ENCODE data around the gene ZNF451. TPM values are rescaled to one million over a fixed set of nuclear protein-coding genes. Genes with fewer than 3 reads are reported as not detected.

The ZNF451 gene
- total and polyA plus RNA-seq, 2 donors (not counting 1 experiment from before 2014, with no cell fraction given): 25.9 to 86.3 TPM

DNA sequence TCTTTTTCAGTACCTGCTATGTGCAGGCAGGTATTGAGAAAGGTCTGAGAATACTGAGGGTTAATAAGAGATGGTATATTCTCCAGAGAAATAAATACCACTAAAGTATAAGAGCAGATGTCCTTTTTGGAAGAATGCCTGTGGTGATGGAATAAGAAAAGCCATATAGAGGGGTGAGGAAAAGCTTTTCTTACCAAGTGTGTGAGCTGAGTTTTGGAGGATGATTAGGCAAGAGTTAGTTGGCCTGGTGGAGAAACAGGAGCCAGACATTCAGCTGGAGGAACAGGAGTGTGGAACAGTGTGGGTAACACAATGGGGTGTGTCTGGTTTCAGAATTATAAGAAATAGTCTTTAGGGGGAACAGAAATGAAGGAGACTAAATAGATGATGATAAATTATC, 19.9 kb downstream of the ZNF451 start:
- Histone ChIP-seq H3K9ac (ENCODE audit: low read length) (no peak overlapping the region), H3K9me3 (ENCODE audit: control extremely low read depth in 1 of 3, control insufficient read depth in 2 of 3, insufficient read depth in 1 of 3, low read length in 2 of 3) (no peaks in the 10 kb centered on the region), H3K27ac (ENCODE audit: low read length in 2 of 2) (no peak overlapping the region), H3K27me3 (replicated peaks in 1 of 4; ENCODE audit: control extremely low read depth in 1 of 4, control insufficient read depth in 3 of 4, insufficient read depth in 4 of 4, low read length in 3 of 4) (no peaks in the 10 kb centered on the region), H3K4me2 (replicated peaks; ENCODE audit: low read depth, low read length, poor library complexity, severe bottlenecking) (no peak overlapping the region), H3K4me3 (ENCODE audit: control extremely low read depth in 1 of 5, extremely low read depth in 1 of 5, insufficient read depth in 1 of 5, low read depth in 2 of 5, low read length in 4 of 5) (no peak overlapping the region), H2AFZ (ENCODE audit: insufficient read depth, low read depth, low read length, poor library complexity, severe bottlenecking) (no peak overlapping the region), H3K4me1 (ENCODE audit: control insufficient read depth in 2 of 2, insufficient read depth in 2 of 2, low read length in 2 of 2) (peaks cover 10 to 24% of the 10 kb centered on the region in 2 donors), H3K79me2 (ENCODE audit: control insufficient read depth, insufficient read depth, low read length) (peaks cover 42% of the 10 kb centered on the region), H4K20me1 (ENCODE audit: control insufficient read depth, insufficient read depth, low read length, poor library complexity, severe bottlenecking) (peaks cover 34% of the 10 kb centered on the region), H3K36me3 (replicated peaks in 1 of 2; ENCODE audit: control extremely low read depth in 1 of 2, control insufficient read depth in 1 of 2, extremely low read depth in 1 of 2, insufficient read depth in 2 of 2, low read length in 1 of 2) (peaks cover 0 to 5% of the 10 kb centered on the region in 2 experiments)
- POLR2A ChIA-PET: no interaction called here
- TF ChIP-seq, protein P1, sequence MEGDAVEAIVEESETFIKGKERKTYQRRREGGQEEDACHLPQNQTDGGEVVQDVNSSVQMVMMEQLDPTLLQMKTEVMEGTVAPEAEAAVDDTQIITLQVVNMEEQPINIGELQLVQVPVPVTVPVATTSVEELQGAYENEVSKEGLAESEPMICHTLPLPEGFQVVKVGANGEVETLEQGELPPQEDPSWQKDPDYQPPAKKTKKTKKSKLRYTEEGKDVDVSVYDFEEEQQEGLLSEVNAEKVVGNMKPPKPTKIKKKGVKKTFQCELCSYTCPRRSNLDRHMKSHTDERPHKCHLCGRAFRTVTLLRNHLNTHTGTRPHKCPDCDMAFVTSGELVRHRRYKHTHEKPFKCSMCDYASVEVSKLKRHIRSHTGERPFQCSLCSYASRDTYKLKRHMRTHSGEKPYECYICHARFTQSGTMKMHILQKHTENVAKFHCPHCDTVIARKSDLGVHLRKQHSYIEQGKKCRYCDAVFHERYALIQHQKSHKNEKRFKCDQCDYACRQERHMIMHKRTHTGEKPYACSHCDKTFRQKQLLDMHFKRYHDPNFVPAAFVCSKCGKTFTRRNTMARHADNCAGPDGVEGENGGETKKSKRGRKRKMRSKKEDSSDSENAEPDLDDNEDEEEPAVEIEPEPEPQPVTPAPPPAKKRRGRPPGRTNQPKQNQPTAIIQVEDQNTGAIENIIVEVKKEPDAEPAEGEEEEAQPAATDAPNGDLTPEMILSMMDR (IDR thresholded peaks at IDR 0.05): no peak
- no peak for TF ChIP-seq EZH2 (IDR thresholded peaks at IDR 0.05; ENCODE audit: borderline replicate concordance, insufficient read depth, low read depth, low read length, poor library complexity, severe bottlenecking)
- peaks cover 29% of the 10 kb centered on the region for H3K4me1 Mint-ChIP-seq
- no peak overlapping the region for H3K27ac Mint-ChIP-seq
- DNase-seq (no peak), ATAC-seq (ENCODE audit: low read depth) (no peak)
- no peak overlapping the region for H3K4me3 Mint-ChIP-seq
- intact Hi-C loops (cut with micrococcal nuclease): no loop called here
- CTCF ChIA-PET: no interaction called here
- no peaks in the 10 kb centered on the region for H3K27me3 Mint-ChIP-seq
- no peaks in the 10 kb centered on the region for H3K9me3 Mint-ChIP-seq (ENCODE audit: insufficient read depth)

DNA sequence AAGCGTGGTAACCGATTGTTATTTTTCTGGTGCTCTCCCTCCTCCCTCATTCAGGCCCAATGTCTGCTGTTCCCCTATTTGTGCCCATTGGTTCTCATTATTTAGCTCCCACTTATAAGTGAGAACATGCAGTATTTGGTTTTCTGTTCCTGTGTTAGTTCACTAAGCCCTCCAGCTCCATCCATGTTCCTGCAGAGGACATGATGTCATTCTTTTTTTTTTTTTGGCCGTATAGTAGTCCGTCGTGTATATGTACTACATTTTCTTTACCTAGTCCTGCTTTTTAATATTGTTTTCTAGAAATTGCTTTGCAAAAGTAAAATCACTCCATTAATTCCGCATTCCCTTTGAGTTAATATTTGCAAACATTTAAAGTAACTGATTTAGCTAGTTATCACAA, 23.1 kb downstream of the ZNF451 start:
- H3K27me3 ChIP-seq (replicated peaks in 1 of 4; ENCODE audit: control extremely low read depth in 1 of 4, control insufficient read depth in 3 of 4, insufficient read depth in 4 of 4, low read length in 3 of 4): no peaks in the 10 kb centered on the region
- ATAC-seq (ENCODE audit: low read depth) (no peak), DNase-seq (no peak)
- H3K4me1 ChIP-seq (ENCODE audit: control insufficient read depth in 2 of 2, insufficient read depth in 2 of 2, low read length in 2 of 2): peaks cover 10 to 23% of the 10 kb centered on the region in 2 donors
- no peaks in the 10 kb centered on the region for H3K9me3 ChIP-seq (ENCODE audit: control extremely low read depth in 1 of 3, control insufficient read depth in 2 of 3, insufficient read depth in 1 of 3, low read length in 2 of 3)
- CTCF ChIA-PET: no interaction called here
- no peak overlapping the region for H2AFZ ChIP-seq (ENCODE audit: insufficient read depth, low read depth, low read length, poor library complexity, severe bottlenecking)
- H3K4me1 Mint-ChIP-seq: peaks cover 22% of the 10 kb centered on the region
- POLR2A ChIA-PET: no interaction called here
- H4K20me1 ChIP-seq (ENCODE audit: control insufficient read depth, insufficient read depth, low read length, poor library complexity, severe bottlenecking): peaks cover 51% of the 10 kb centered on the region
- no peak overlapping the region for H3K27ac Mint-ChIP-seq
- no peak overlapping the region for H3K9ac ChIP-seq (ENCODE audit: low read length)
- H3K4me3 ChIP-seq (ENCODE audit: control extremely low read depth in 1 of 5, extremely low read depth in 1 of 5, insufficient read depth in 1 of 5, low read depth in 2 of 5, low read length in 4 of 5): no peak overlapping the region
- no CpG with 5 or more reads among the region's 6 CpGs for WGBS (ENCODE audit: insufficient coverage)
- intact Hi-C loops (cut with micrococcal nuclease): no loop called here
- no peak overlapping the region for H3K27ac ChIP-seq (ENCODE audit: low read length in 2 of 2)
- H3K79me2 ChIP-seq (ENCODE audit: control insufficient read depth, insufficient read depth, low read length): peaks cover 70% of the 10 kb centered on the region
- TF ChIP-seq EZH2 (IDR thresholded peaks at IDR 0.05; ENCODE audit: borderline replicate concordance, insufficient read depth, low read depth, low read length, poor library complexity, severe bottlenecking): no peak
- TF ChIP-seq, protein P1 (IDR thresholded peaks at IDR 0.05): no peak
- no peaks in the 10 kb centered on the region for H3K9me3 Mint-ChIP-seq (ENCODE audit: insufficient read depth)
- H3K36me3 ChIP-seq (replicated peaks in 1 of 2; ENCODE audit: control extremely low read depth in 1 of 2, control insufficient read depth in 1 of 2, extremely low read depth in 1 of 2, insufficient read depth in 2 of 2, low read length in 1 of 2): no peaks in the 10 kb centered on the region
- H3K27me3 Mint-ChIP-seq: no peaks in the 10 kb centered on the region
- H3K4me2 ChIP-seq (replicated peaks; ENCODE audit: low read depth, low read length, poor library complexity, severe bottlenecking): no peak overlapping the region
- H3K4me3 Mint-ChIP-seq: no peak overlapping the region

All from B cell (primary cell).